ENCODE data around the gene PLIN1.

The PLIN1 gene

GRCh38 chr15:89631902-89632264, 47.3 kb downstream of the PLIN1 start:
- Histone ChIP-seq H3K79me2 (ENCODE audit: insufficient read depth, low read length) (no peaks in the 10 kb centered on the region), H3F3A (ENCODE audit: insufficient read depth, low read length) (no peaks in the 10 kb centered on the region), H3K4me3 (ENCODE audit: low read depth, low read length, poor library complexity, severe bottlenecking) (no peak overlapping the region), H3K4me1 (ENCODE audit: insufficient read depth, low read length, severe bottlenecking) (no peaks in the 10 kb centered on the region), H4K20me1 (ENCODE audit: insufficient read depth, low read length) (no peaks in the 10 kb centered on the region), H3K27ac (ENCODE audit: low read depth, low read length, poor library complexity, severe bottlenecking) (no peak overlapping the region), H3K4me2 (ENCODE audit: low read length) (no peak overlapping the region), H3K27me3 (ENCODE audit: insufficient read depth, low read length) (no peaks in the 10 kb centered on the region), H3K9ac (ENCODE audit: low read length) (no peak overlapping the region), H3K9me3 (ENCODE audit: low read length) (0 out of 2 replicates have a peak, but pooled peaks cover 6% of the 10 kb centered on the region), H3K9me2 (ENCODE audit: low read depth, low read length) (no peaks in the 10 kb centered on the region), H2AFZ (ENCODE audit: low read length) (no peak overlapping the region), H3K36me3 (ENCODE audit: insufficient read depth, low read length) (peaks cover 46% of the 10 kb centered on the region)
- TF ChIP-seq EZH2 (IDR thresholded peaks at IDR 0.05; ENCODE audit: borderline replicate concordance, low read length) (no peak), CTCF (IDR thresholded peaks at IDR 0.05; ENCODE audit: low read length) (no peak)

- H3K9me3 ChIP-seq (ENCODE audit: low read length): 0 out of 2 replicates have a peak, but pooled peaks cover 6% of the 10 kb centered on the region
- no peaks in the 10 kb centered on the region for H4K20me1 ChIP-seq (ENCODE audit: insufficient read depth, low read length)
- no peak overlapping the region for H3K27ac ChIP-seq (ENCODE audit: low read depth, low read length, poor library complexity, severe bottlenecking)
- H3K36me3 ChIP-seq (ENCODE audit: insufficient read depth, low read length): peaks cover 53% of the 10 kb centered on the region
- TF ChIP-seq EZH2 (IDR thresholded peaks at IDR 0.05; ENCODE audit: borderline replicate concordance, low read length) (no peak), CTCF (IDR thresholded peaks at IDR 0.05; ENCODE audit: low read length) (no peak)
- no peaks in the 10 kb centered on the region for H3F3A ChIP-seq (ENCODE audit: insufficient read depth, low read length)
- H3K79me2 ChIP-seq (ENCODE audit: insufficient read depth, low read length): no peaks in the 10 kb centered on the region
- no peak overlapping the region for H3K9ac ChIP-seq (ENCODE audit: low read length)
- H3K4me2 ChIP-seq (ENCODE audit: low read length): no peak overlapping the region
- H2AFZ ChIP-seq (ENCODE audit: low read length): no peak overlapping the region
- no peaks in the 10 kb centered on the region for H3K4me1 ChIP-seq (ENCODE audit: insufficient read depth, low read length, severe bottlenecking)
- H3K4me3 ChIP-seq (ENCODE audit: low read depth, low read length, poor library complexity, severe bottlenecking): no peak overlapping the region
- H3K9me2 ChIP-seq (ENCODE audit: low read depth, low read length): no peaks in the 10 kb centered on the region
- no peaks in the 10 kb centered on the region for H3K27me3 ChIP-seq (ENCODE audit: insufficient read depth, low read length)
These were observed 47.9 kb downstream of the PLIN1 start for GRCh38 chr15:89630974-89631901.

- Histone ChIP-seq H3K27me3 (ENCODE audit: insufficient read depth, low read length) (no peaks in the 10 kb centered on the region), H3K27ac (ENCODE audit: low read depth, low read length, poor library complexity, severe bottlenecking) (no peak overlapping the region), H2AFZ (ENCODE audit: low read length) (no peak overlapping the region), H3F3A (ENCODE audit: insufficient read depth, low read length) (no peaks in the 10 kb centered on the region), H3K9me3 (ENCODE audit: low read length) (0 out of 2 replicates have a peak, but pooled peaks cover 6% of the 10 kb centered on the region), H3K9me2 (ENCODE audit: low read depth, low read length) (no peaks in the 10 kb centered on the region), H4K20me1 (ENCODE audit: insufficient read depth, low read length) (no peaks in the 10 kb centered on the region), H3K4me1 (ENCODE audit: insufficient read depth, low read length, severe bottlenecking) (no peaks in the 10 kb centered on the region), H3K4me2 (ENCODE audit: low read length) (no peak overlapping the region), H3K9ac (ENCODE audit: low read length) (no peak overlapping the region), H3K4me3 (ENCODE audit: low read depth, low read length, poor library complexity, severe bottlenecking) (no peak overlapping the region), H3K36me3 (ENCODE audit: insufficient read depth, low read length) (peaks cover 62% of the 10 kb centered on the region), H3K79me2 (ENCODE audit: insufficient read depth, low read length) (no peaks in the 10 kb centered on the region)
- TF ChIP-seq CTCF (IDR thresholded peaks at IDR 0.05; ENCODE audit: low read length): no peak
- no peak for TF ChIP-seq EZH2 (IDR thresholded peaks at IDR 0.05; ENCODE audit: borderline replicate concordance, low read length)
These were observed 48.9 kb downstream of the PLIN1 start for GRCh38 chr15:89630260-89630659.
